ENCODE results near the gene ALDH8A1. TPM values are rescaled to one million over a fixed set of nuclear protein-coding genes. Genes with fewer than 3 reads are reported as not detected.

ALDH8A1 gene
- total and polyA plus RNA-seq, 10 of the 15 experiments (the other 5 are each of a cell fraction or from before 2014, with no cell fraction given): 0.13 to 1.8 (median 0.62) TPM; not detected in 3

- no peak for TF ChIP-seq ZBTB11 (CRISPR knock-in tag; IDR thresholded peaks at IDR 0.05)
- TF ChIP-seq PAX8 (IDR thresholded peaks at IDR 0.05): no peak
- no peak for TF ChIP-seq PAX5 (IDR thresholded peaks at IDR 0.05; ENCODE audit: borderline replicate concordance, low read depth, low read length)
- no peak for TF ChIP-seq GATAD2B (conservative IDR thresholded peaks at IDR 0.05; ENCODE audit: low read depth)
- TF ChIP-seq ZBTB40 (IDR thresholded peaks at IDR 0.05; ENCODE audit: borderline replicate concordance): no peak
These were observed 38.4 kb downstream of the ALDH8A1 start (continued) for GRCh38 chr6:134911547-134911946.

GRCh38 chr6:134910593-134910935 lies 39.3 kb downstream of the ALDH8A1 start:
- Histone ChIP-seq H3K36me3 (ENCODE audit: control insufficient read depth in 2 of 2, insufficient read depth in 2 of 2, low read length in 1 of 2) (no peaks in the 10 kb centered on the region), H3K4me3 (no peak overlapping the region), H2AFZ (ENCODE audit: control insufficient read depth, low read depth, low read length) (no peak overlapping the region), H4K20me1 (ENCODE audit: control insufficient read depth, insufficient read depth) (no peaks in the 10 kb centered on the region), H3K9ac (ENCODE audit: control insufficient read depth, insufficient read depth, low read length) (no peak overlapping the region), H3K27me3 (replicated peaks in 1 of 2; ENCODE audit: control insufficient read depth in 2 of 2, insufficient read depth in 2 of 2, low read length in 1 of 2) (no peaks in the 10 kb centered on the region; a peak in 1 of 4 replicates), H3K4me1 (ENCODE audit: control insufficient read depth, insufficient read depth, low read length) (no peaks in the 10 kb centered on the region), H3K9me3 (replicated peaks; ENCODE audit: control insufficient read depth, insufficient read depth, low read length) (no peaks in the 10 kb centered on the region), H3K4me2 (ENCODE audit: control insufficient read depth, insufficient read depth) (no peak overlapping the region), H3K27ac (ENCODE audit: control insufficient read depth, insufficient read depth) (no peak overlapping the region), H3K79me2 (ENCODE audit: control insufficient read depth, insufficient read depth, low read length) (no peaks in the 10 kb centered on the region)
- ChIA-PET SMC1A (ENCODE audit: uncharacterized antibody, unreplicated experiment) (no interaction called here), POLR2A (no interaction called here), CTCF (no interaction called here), RAD21 (ENCODE audit: unreplicated experiment) (no interaction called here)
- FAIRE-seq (no peak), DNase-seq (ENCODE audit: low read depth, low spot score) (no peak), ATAC-seq (no peak)
- BruUV-seq (replicated peaks): no TSS peak
- intact Hi-C loops (cut with micrococcal nuclease; ENCODE audit: unreplicated experiment): no loop called here
- in situ Hi-C loops (cut with MboI): no loop called here
- WGBS (ENCODE audit: insufficient coverage, insufficient replicate concordance, low lambda C conversion rate, missing lambda C conversion rate): 95% methylated on average over 1 of the region's 1 CpG
- TF ChIP-seq MTA2 (IDR thresholded peaks at IDR 0.05; ENCODE audit: low read depth): no peak
- TF ChIP-seq ZZZ3 (IDR thresholded peaks at IDR 0.05; ENCODE audit: control insufficient read depth, insufficient read length, low read depth): no peak
- TF ChIP-seq PAX5 (IDR thresholded peaks at IDR 0.05; ENCODE audit: borderline replicate concordance, low read depth, low read length): no peak
- no peak for TF ChIP-seq BACH1 (IDR thresholded peaks at IDR 0.05; ENCODE audit: borderline replicate concordance)
- no peak for TF ChIP-seq MLLT1 (IDR thresholded peaks at IDR 0.05)
- TF ChIP-seq HCFC1 (IDR thresholded peaks at IDR 0.05; ENCODE audit: low read length): no peak
- no peak for TF ChIP-seq NFYB (IDR thresholded peaks at IDR 0.05; ENCODE audit: insufficient read depth, low read depth, low read length)
